T-helper 17 cell (primary cell): ENCODE measurements around the gene TRIO. TPM values are rescaled to one million over a fixed set of nuclear protein-coding genes. Genes with fewer than 3 reads are reported as not detected.

ENCODE experiments used
- ATAC-seq: fragments of 150-1000 bp; cut with Tn5 transposase; 2 replicates; pipeline ENCODE4 v1.10.0; 2021; ENCODE audit warnings: mild to moderate bottlenecking, moderate library complexity
- DNase-seq, 3 donors: peaks; one replicate each; pipeline versions ENCODE4 v3.0.0 to v3.0.0-alpha.2; 2020 to 2021
- H3K9me3 ChIP-seq: one replicate; pipeline ENCODE4 v1.7.0; 2013; ENCODE audit warnings: low read length, mild to moderate bottlenecking; ENCODE audit not compliant: control insufficient read depth, poor library complexity, severe bottlenecking
- H3K27ac Mint-ChIP-seq: one replicate; pipeline ENCODE4 v1.8.0; 2022; ENCODE audit warnings: mild to moderate bottlenecking, moderate library complexity, mixed read lengths
- H3K27me3 Mint-ChIP-seq: one replicate; pipeline ENCODE4 v1.8.0; 2022; ENCODE audit warnings: mixed read lengths
- H3K36me3 Mint-ChIP-seq: one replicate; pipeline ENCODE4 v1.8.0; 2022; ENCODE audit warnings: low read depth, mixed read lengths
- H3K4me1 Mint-ChIP-seq: one replicate; pipeline ENCODE4 v1.8.0; 2022; ENCODE audit warnings: mild to moderate bottlenecking, mixed read lengths
- H3K4me3 Mint-ChIP-seq: one replicate; pipeline ENCODE4 v1.8.0; 2022; ENCODE audit warnings: mild to moderate bottlenecking, moderate library complexity, mixed read lengths
- total RNA-seq, 4 donors: library from RNA in 2 of 4; stranded (reverse) in 2 of 4; gene quantifications; one replicate each; pipeline ENCODE4 v1.2.3 and lab custom pipeline; 2022 to 2026

The TRIO gene
- total RNA-seq, 2 donors from 2014 or later: 19.3 to 19.5 TPM

- H3K27me3 Mint-ChIP-seq: peaks cover 5% of the 10 kb centered on the region
- H3K36me3 Mint-ChIP-seq: no peaks in the 10 kb centered on the region
- H3K27ac Mint-ChIP-seq: no peak overlapping the region
- no peak overlapping the region for H3K4me3 Mint-ChIP-seq
- no peak for ATAC-seq
- peaks cover 7% of the 10 kb centered on the region for H3K4me1 Mint-ChIP-seq
- DNase-seq: no peak
- no peaks in the 10 kb centered on the region for H3K9me3 ChIP-seq
Observed at GRCh38 chr5:14405267-14405666, 262.1 kb downstream of the TRIO start.

GRCh38 chr5:14405706-14406553, 262.8 kb downstream of the TRIO start:
- DNase-seq (no peak), ATAC-seq (no peak)
- H3K4me1 Mint-ChIP-seq: peaks cover 7% of the 10 kb centered on the region
- H3K9me3 ChIP-seq: no peaks in the 10 kb centered on the region
- no peak overlapping the region for H3K27ac Mint-ChIP-seq
- peaks cover 5% of the 10 kb centered on the region for H3K27me3 Mint-ChIP-seq
- H3K36me3 Mint-ChIP-seq: no peaks in the 10 kb centered on the region
- no peak overlapping the region for H3K4me3 Mint-ChIP-seq

GRCh38 chr5:14406554-14406849, 263.4 kb downstream of the TRIO start:
- Mint-ChIP-seq H3K27me3 (peaks cover 5% of the 10 kb centered on the region), H3K4me3 (no peak overlapping the region), H3K27ac (no peak overlapping the region), H3K4me1 (peaks cover 2% of the 10 kb centered on the region), H3K36me3 (no peaks in the 10 kb centered on the region)
- DNase-seq: no peak
- ATAC-seq: no peak
- H3K9me3 ChIP-seq: no peaks in the 10 kb centered on the region

GRCh38 chr5:14407051-14407450, 263.9 kb downstream of the TRIO start:
- Mint-ChIP-seq H3K27ac (no peak overlapping the region), H3K27me3 (peaks cover 5% of the 10 kb centered on the region), H3K4me1 (peaks cover 2% of the 10 kb centered on the region), H3K36me3 (no peaks in the 10 kb centered on the region), H3K4me3 (no peak overlapping the region)
- no peaks in the 10 kb centered on the region for H3K9me3 ChIP-seq
- ATAC-seq: no peak
- DNase-seq: no peak

GRCh38 chr5:14407746-14408175, 264.6 kb downstream of the TRIO start:
- Mint-ChIP-seq H3K4me1 (peaks cover 4% of the 10 kb centered on the region), H3K27ac (no peak overlapping the region), H3K4me3 (no peak overlapping the region), H3K27me3 (peaks cover 5% of the 10 kb centered on the region), H3K36me3 (no peaks in the 10 kb centered on the region)
- no peak for ATAC-seq
- no peaks in the 10 kb centered on the region for H3K9me3 ChIP-seq
- DNase-seq: no peak

- Mint-ChIP-seq H3K4me1 (peaks cover 17% of the 10 kb centered on the region), H3K27ac (peak overlapping the region; percentile 9)
Observed at GRCh38 chr5:14408969-14409586, 265.9 kb downstream of the TRIO start.

GRCh38 chr5:14410068-14410393, 266.9 kb downstream of the TRIO start:
- H3K9me3 ChIP-seq: no peaks in the 10 kb centered on the region
- no peak for DNase-seq
- no peak overlapping the region for H3K27ac Mint-ChIP-seq
- peaks cover 26% of the 10 kb centered on the region for H3K4me1 Mint-ChIP-seq
- no peaks in the 10 kb centered on the region for H3K36me3 Mint-ChIP-seq
- no peak for ATAC-seq
- H3K4me3 Mint-ChIP-seq: no peak overlapping the region
- peaks cover 5% of the 10 kb centered on the region for H3K27me3 Mint-ChIP-seq

More at GRCh38 chr5:14408969-14409586, 265.9 kb downstream of the TRIO start:
- no peaks in the 10 kb centered on the region for H3K9me3 ChIP-seq
- peaks cover 5% of the 10 kb centered on the region for H3K27me3 Mint-ChIP-seq
- no peak for DNase-seq
- no peak for ATAC-seq
- H3K4me3 Mint-ChIP-seq: no peak overlapping the region
- H3K36me3 Mint-ChIP-seq: no peaks in the 10 kb centered on the region

- DNase-seq: no peak
- Mint-ChIP-seq H3K27ac (peak overlapping the region; percentile 98), H3K4me3 (no peak overlapping the region), H3K36me3 (no peaks in the 10 kb centered on the region), H3K4me1 (peaks cover 32% of the 10 kb centered on the region), H3K27me3 (peaks cover 5% of the 10 kb centered on the region)
- ATAC-seq: no peak
- H3K9me3 ChIP-seq: no peaks in the 10 kb centered on the region
Observed at GRCh38 chr5:14410394-14411201, 267.5 kb downstream of the TRIO start.

GRCh38 chr5:14411216-14411615, 268.1 kb downstream of the TRIO start:
- no peak for DNase-seq
- Mint-ChIP-seq H3K4me3 (no peak overlapping the region), H3K27ac (peak overlapping the region; percentile 98), H3K4me1 (peaks cover 35% of the 10 kb centered on the region), H3K27me3 (peaks cover 5% of the 10 kb centered on the region), H3K36me3 (no peaks in the 10 kb centered on the region)
- ATAC-seq: no peak
- no peaks in the 10 kb centered on the region for H3K9me3 ChIP-seq

- Mint-ChIP-seq H3K27ac (peak overlapping the region; percentile 98), H3K4me3 (peak overlapping the region; percentile 72), H3K4me1 (peaks cover 46% of the 10 kb centered on the region), H3K36me3 (peaks cover under 1% of the 10 kb centered on the region), H3K27me3 (no peaks in the 10 kb centered on the region)
- peak in 2 of 3 donors; percentile 26 to 36 for DNase-seq
- ATAC-seq: peak; percentile 85
- H3K9me3 ChIP-seq: no peaks in the 10 kb centered on the region
Observed at GRCh38 chr5:14413331-14413750, 270.2 kb downstream of the TRIO start.

- Mint-ChIP-seq H3K4me3 (peak overlapping the region; percentile 85), H3K36me3 (peaks cover 5% of the 10 kb centered on the region), H3K27ac (peak overlapping the region; percentile 98), H3K27me3 (no peaks in the 10 kb centered on the region), H3K4me1 (peaks cover 53% of the 10 kb centered on the region)
- no peaks in the 10 kb centered on the region for H3K9me3 ChIP-seq
- peak; percentile 45 for ATAC-seq
- no peak for DNase-seq
Observed at GRCh38 chr5:14414007-14414406, 270.9 kb downstream of the TRIO start.

GRCh38 chr5:14414656-14415023, 271.5 kb downstream of the TRIO start:
- Mint-ChIP-seq H3K4me3 (peak overlapping the region; percentile 85), H3K27ac (peak overlapping the region; percentile 98), H3K36me3 (peaks cover 5% of the 10 kb centered on the region), H3K4me1 (peaks cover 53% of the 10 kb centered on the region), H3K27me3 (no peaks in the 10 kb centered on the region)
- no peak for DNase-seq
- peak; percentile 4 for ATAC-seq
- no peaks in the 10 kb centered on the region for H3K9me3 ChIP-seq

GRCh38 chr5:14415024-14415697, 272.0 kb downstream of the TRIO start:
- H3K4me1 Mint-ChIP-seq: peaks cover 53% of the 10 kb centered on the region
- H3K27ac Mint-ChIP-seq: peak overlapping the region; percentile 98
- no peaks in the 10 kb centered on the region for H3K27me3 Mint-ChIP-seq
- H3K9me3 ChIP-seq: no peaks in the 10 kb centered on the region
- peak; percentile 13 for ATAC-seq
- H3K36me3 Mint-ChIP-seq: peaks cover 5% of the 10 kb centered on the region
- peak in 1 of 3 donors; percentile 8 for DNase-seq
- peak overlapping the region; percentile 85 for H3K4me3 Mint-ChIP-seq
